Prostate gland (tissue), 2 donors: ENCODE results near the gene C9orf153.

Source experiments
- CTCF ChIP-seq, 4 experiments: fragments of 200-600 bp in 2 of 4; fragments of 450-650 bp in 2 of 4; sonication (generic) in 2 of 4; IDR thresholded peaks; 1 replicate in 3 of 4; 2 replicates in 1 of 4; pipeline ENCODE4 v1.5.1; 2016 to 2019; ENCODE audit warnings: antibody characterized with exemption in 4 of 4, mild to moderate bottlenecking in 2 of 4, moderate library complexity in 2 of 4
- POLR2A ChIP-seq: fragments of 450-650 bp; IDR thresholded peaks from one replicate; pipeline ENCODE4 v1.6.1; 2016; ENCODE audit warnings: antibody characterized with exemption, mild to moderate bottlenecking

- no peak for TF ChIP-seq POLR2A
- no peak for TF ChIP-seq CTCF (IDR thresholded peaks at IDR 0.05)
Observed at GRCh38 chr9:86257391-86257790, 2.1 kb downstream of the C9orf153 start.
